ENCODE data around the gene RPS27L.

- TF ChIP-seq ZNF274 (IDR thresholded peaks at IDR 0.05; ENCODE audit: low read depth, low read length) = no peak
- TF ChIP-seq YY1 (IDR thresholded peaks at IDR 0.05; ENCODE audit: insufficient read depth, insufficient read length) = no peak
These were observed 5.6 kb downstream of the RPS27L start for GRCh38 chr15:63151665-63152064.

All from NT2/D1 (cell line).